GM23338 (cell line): ENCODE data around the gene MAPRE2.

ENCODE experiments used
- CTCF ChIP-seq, 2 experiments: fragments of 200-600 bp in 1 of 2; sonication (generic) in 1 of 2; conservative IDR thresholded peaks; 2 replicates each; pipeline versions ENCODE4 v1.5.1 to v1.6.1; 2016 to 2017; ENCODE audit warnings: antibody characterized with exemption in 2 of 2, low read depth in 2 of 2, mild to moderate bottlenecking in 2 of 2, moderate library complexity in 1 of 2
- REST ChIP-seq: IDR thresholded peaks from one replicate; pipeline ENCODE4 v1.6.1; 2018; ENCODE audit warnings: antibody characterized with exemption; ENCODE audit not compliant: unreplicated experiment

- no peak for TF ChIP-seq CTCF (conservative IDR thresholded peaks at IDR 0.05; ENCODE audit: low read depth in 2 of 2)
- TF ChIP-seq REST: no peak
Observed at GRCh38 chr18:35000457-35000856, 40.8 kb upstream of the MAPRE2 start.
